MG63 (cell line): ENCODE results near the gene ABCD2. TPM values are rescaled to one million over a fixed set of nuclear protein-coding genes. Genes with fewer than 3 reads are reported as not detected.
A peak's percentile ranks its signal among the peaks of the same experiment; 100 is the strongest.
"Not testable (repeated sequence)": the region's sequence is repeated elsewhere in the genome, so short reads cannot be mapped to it uniquely, and the experiment has no call there.

Source experiments
- DNase-seq: peaks from one replicate; pipeline ENCODE4 v3.0.0-alpha.2; 2020
- H3K27me3 ChIP-seq: fragments of 250-450 bp; sonication (Bioruptor Pico); 2 replicates; pipeline ENCODE4 v1.5.1; 2020; ENCODE audit warnings: mild to moderate bottlenecking, moderate library complexity
- H3K36me3 ChIP-seq: fragments of 250-450 bp; sonication (Bioruptor Pico); 2 replicates; pipeline ENCODE4 v1.5.1; 2020; ENCODE audit warnings: mild to moderate bottlenecking, moderate library complexity
- H3K4me3 ChIP-seq: fragments of 250-450 bp; sonication (Bioruptor Pico); 2 replicates; pipeline ENCODE4 v1.5.1; 2020; ENCODE audit warnings: mild to moderate bottlenecking, moderate library complexity
- H3K9me3 ChIP-seq: fragments of 250-450 bp; sonication (Bioruptor Pico); 2 replicates; pipeline ENCODE4 v1.5.1; 2020; ENCODE audit warnings: mild to moderate bottlenecking, moderate library complexity
- total RNA-seq: library from RNA; depleted of rRNA; stranded (reverse); fragments of >200 nt; shearing (Covaris generic); gene quantifications from 2 replicates; pipeline ENCODE4 v1.2.3, GENCODE V29; 2014; ENCODE audit warnings: low replicate concordance; rRNA removed

ABCD2 gene
- total RNA-seq, result not detected in 2 replicates

- Histone ChIP-seq H3K9me3 (no peaks in the 10 kb centered on the region), H3K4me3 (peak within 1 kb of the TSS; percentile 52), H3K27me3 (no peaks in the 10 kb centered on the region), H3K36me3 (no peaks in the 10 kb centered on the region)
- peak; percentile 58 for DNase-seq
Observed at GRCh38 chr12:39619660-39620433, at the start of gene ABCD2. Gene ABCD2 (minus strand): TSS chr12:39619803. CDS start chr12:39619615, 188 bp downstream.

- no peak for DNase-seq
- H3K27me3 ChIP-seq, result no peaks in the 10 kb centered on the region
- H3K4me3 ChIP-seq, result no peak overlapping the region
- no peaks in the 10 kb centered on the region for H3K9me3 ChIP-seq
- H3K36me3 ChIP-seq, result no peaks in the 10 kb centered on the region
Observed at GRCh38 chr12:39660101-39660500, 40.5 kb upstream of the ABCD2 start.

GRCh38 chr12:39647383-39647782 is 27.8 kb upstream of the ABCD2 start:
- Histone ChIP-seq H3K4me3 (no peak overlapping the region), H3K9me3 (no peaks in the 10 kb centered on the region), H3K36me3 (no peaks in the 10 kb centered on the region), H3K27me3 (no peaks in the 10 kb centered on the region)
- DNase-seq, result no peak

GRCh38 chr12:39646963-39647362 is 27.4 kb upstream of the ABCD2 start:
- DNase-seq, result no peak
- H3K36me3 ChIP-seq, result no peaks in the 10 kb centered on the region
- H3K27me3 ChIP-seq, result no peaks in the 10 kb centered on the region
- no peak overlapping the region for H3K4me3 ChIP-seq
- H3K9me3 ChIP-seq, result no peaks in the 10 kb centered on the region

- DNase-seq, result no peak
- Histone ChIP-seq H3K36me3 (no peaks in the 10 kb centered on the region), H3K9me3 (no peaks in the 10 kb centered on the region), H3K27me3 (no peaks in the 10 kb centered on the region), H3K4me3 (no peak overlapping the region)
Observed at GRCh38 chr12:39643052-39643451, 23.4 kb upstream of the ABCD2 start.

- Histone ChIP-seq H3K9me3 (no peaks in the 10 kb centered on the region), H3K36me3 (no peaks in the 10 kb centered on the region), H3K27me3 (no peaks in the 10 kb centered on the region), H3K4me3 (no peak overlapping the region)
- DNase-seq, result no peak
Observed at GRCh38 chr12:39638840-39639239, 19.2 kb upstream of the ABCD2 start.

GRCh38 chr12:39638178-39638577 is 18.6 kb upstream of the ABCD2 start:
- Histone ChIP-seq H3K4me3 (no peak overlapping the region), H3K27me3 (no peaks in the 10 kb centered on the region), H3K36me3 (no peaks in the 10 kb centered on the region), H3K9me3 (no peaks in the 10 kb centered on the region)
- DNase-seq, result no peak

- Histone ChIP-seq H3K27me3 (no peaks in the 10 kb centered on the region), H3K36me3 (no peaks in the 10 kb centered on the region), H3K4me3 (no peak overlapping the region), H3K9me3 (no peaks in the 10 kb centered on the region)
- DNase-seq, result no peak
Observed at GRCh38 chr12:39632670-39633069, 13.1 kb upstream of the ABCD2 start.

GRCh38 chr12:39628836-39629235 is 9.2 kb upstream of the ABCD2 start:
- no peaks in the 10 kb centered on the region for H3K27me3 ChIP-seq
- H3K36me3 ChIP-seq, result no peaks in the 10 kb centered on the region
- no peak for DNase-seq
- no peak overlapping the region for H3K4me3 ChIP-seq
- no peaks in the 10 kb centered on the region for H3K9me3 ChIP-seq

GRCh38 chr12:39627914-39628313 is 8.3 kb upstream of the ABCD2 start:
- Histone ChIP-seq H3K9me3 (no peaks in the 10 kb centered on the region), H3K4me3 (no peak overlapping the region)

GRCh38 chr12:39626033-39626814 is 6.6 kb upstream of the ABCD2 start:
- Histone ChIP-seq H3K27me3 (no peaks in the 10 kb centered on the region), H3K9me3 (no peaks in the 10 kb centered on the region), H3K36me3 (no peaks in the 10 kb centered on the region), H3K4me3 (no peak overlapping the region)
- no peak for DNase-seq

More at GRCh38 chr12:39627914-39628313, 8.3 kb upstream of the ABCD2 start:
- no peaks in the 10 kb centered on the region for H3K36me3 ChIP-seq
- no peak for DNase-seq
- H3K27me3 ChIP-seq, result no peaks in the 10 kb centered on the region

GRCh38 chr12:39623919-39624318 is 4.3 kb upstream of the ABCD2 start:
- Histone ChIP-seq H3K36me3 (no peaks in the 10 kb centered on the region), H3K9me3 (no peaks in the 10 kb centered on the region), H3K27me3 (no peaks in the 10 kb centered on the region), H3K4me3 (no peak overlapping the region)
- DNase-seq, result no peak

- not testable (repeated sequence) for H3K4me3 ChIP-seq, H3K36me3 ChIP-seq, H3K27me3 ChIP-seq, DNase-seq, H3K9me3 ChIP-seq
Observed at GRCh38 chr12:39623160-39623559, 3.6 kb upstream of the ABCD2 start.

- Histone ChIP-seq H3K4me3 (no peak overlapping the region), H3K27me3 (no peaks in the 10 kb centered on the region), H3K36me3 (no peaks in the 10 kb centered on the region), H3K9me3 (no peaks in the 10 kb centered on the region)
- no peak for DNase-seq
Observed at GRCh38 chr12:39622306-39622705, 2.7 kb upstream of the ABCD2 start.

- Histone ChIP-seq H3K9me3 (no peaks in the 10 kb centered on the region), H3K27me3 (no peaks in the 10 kb centered on the region), H3K36me3 (no peaks in the 10 kb centered on the region), H3K4me3 (no peak overlapping the region)
- no peak for DNase-seq
Observed at GRCh38 chr12:39621670-39622069, 2.1 kb upstream of the ABCD2 start.

- no peaks in the 10 kb centered on the region for H3K36me3 ChIP-seq
- peak overlapping the region; percentile 52 for H3K4me3 ChIP-seq
- no peaks in the 10 kb centered on the region for H3K9me3 ChIP-seq
- no peak for DNase-seq
- H3K27me3 ChIP-seq, result no peaks in the 10 kb centered on the region
Observed at GRCh38 chr12:39620659-39621658, 1.4 kb upstream of the ABCD2 start.

- DNase-seq, result no peak
- H3K27me3 ChIP-seq, result no peaks in the 10 kb centered on the region
- H3K36me3 ChIP-seq, result no peaks in the 10 kb centered on the region
- H3K9me3 ChIP-seq, result no peaks in the 10 kb centered on the region
- H3K4me3 ChIP-seq, result peak overlapping the region; percentile 52
Observed at GRCh38 chr12:39619316-39619659, 315 bp downstream of the ABCD2 start.
